Uterus (tissue), 2 donors: ENCODE data around the gene LRRC72.
"Not testable (repeated sequence)": the region's sequence is repeated elsewhere in the genome, so short reads cannot be mapped to it uniquely, and the experiment has no call there.

Experiments
- POLR2A ChIP-seq, 2 donors: fragments of 450-650 bp; IDR thresholded peaks; one replicate each; pipeline ENCODE4 v1.6.1; 2016; ENCODE audit warnings: antibody characterized with exemption in 2 of 2, mild to moderate bottlenecking in 1 of 2, moderate library complexity in 1 of 2
- TF ChIP-seq, protein P1 (sequence below), 4 experiments: fragments of 200-600 bp in 2 of 4; fragments of 450-650 bp in 2 of 4; sonication (generic) in 2 of 4; IDR thresholded peaks; one replicate each; pipeline ENCODE4 v1.5.1; 2016 to 2019; ENCODE audit warnings: antibody characterized with exemption in 4 of 4, mild to moderate bottlenecking in 2 of 4, moderate library complexity in 1 of 4

DNA sequence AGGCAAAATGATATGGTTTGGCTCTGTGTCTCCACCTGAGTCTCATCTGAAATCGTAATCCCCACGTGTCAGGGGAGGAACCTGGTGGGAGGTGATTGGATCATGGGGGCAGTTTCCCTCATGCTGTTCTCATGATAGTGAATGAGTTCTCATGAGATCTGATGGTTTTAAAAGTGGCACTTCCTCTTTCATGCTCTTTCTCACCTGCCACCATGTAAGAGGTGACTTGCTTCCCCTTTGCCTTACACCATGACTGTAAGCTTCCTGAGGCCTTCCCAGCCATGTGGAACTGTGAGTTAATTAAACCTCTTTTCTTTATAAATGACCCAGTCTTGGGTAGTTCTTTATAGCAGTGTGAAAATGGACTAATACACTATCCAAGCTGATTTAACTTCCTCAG, 13.9 kb downstream of the LRRC72 start:
- TF ChIP-seq, protein P1, sequence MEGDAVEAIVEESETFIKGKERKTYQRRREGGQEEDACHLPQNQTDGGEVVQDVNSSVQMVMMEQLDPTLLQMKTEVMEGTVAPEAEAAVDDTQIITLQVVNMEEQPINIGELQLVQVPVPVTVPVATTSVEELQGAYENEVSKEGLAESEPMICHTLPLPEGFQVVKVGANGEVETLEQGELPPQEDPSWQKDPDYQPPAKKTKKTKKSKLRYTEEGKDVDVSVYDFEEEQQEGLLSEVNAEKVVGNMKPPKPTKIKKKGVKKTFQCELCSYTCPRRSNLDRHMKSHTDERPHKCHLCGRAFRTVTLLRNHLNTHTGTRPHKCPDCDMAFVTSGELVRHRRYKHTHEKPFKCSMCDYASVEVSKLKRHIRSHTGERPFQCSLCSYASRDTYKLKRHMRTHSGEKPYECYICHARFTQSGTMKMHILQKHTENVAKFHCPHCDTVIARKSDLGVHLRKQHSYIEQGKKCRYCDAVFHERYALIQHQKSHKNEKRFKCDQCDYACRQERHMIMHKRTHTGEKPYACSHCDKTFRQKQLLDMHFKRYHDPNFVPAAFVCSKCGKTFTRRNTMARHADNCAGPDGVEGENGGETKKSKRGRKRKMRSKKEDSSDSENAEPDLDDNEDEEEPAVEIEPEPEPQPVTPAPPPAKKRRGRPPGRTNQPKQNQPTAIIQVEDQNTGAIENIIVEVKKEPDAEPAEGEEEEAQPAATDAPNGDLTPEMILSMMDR (IDR thresholded peaks at IDR 0.05) = not testable (repeated sequence)
- TF ChIP-seq POLR2A (IDR thresholded peaks at IDR 0.05) = not testable (repeated sequence)
